HPDE6-E6E7 (cell line): ENCODE measurements around the gene DMGDH.
"Not testable (repeated sequence)": the region's sequence is repeated elsewhere in the genome, so short reads cannot be mapped to it uniquely, and the experiment has no call there.

Experiments used
- DNase-seq: peaks from one replicate; pipeline ENCODE4 v3.0.0; 2011; ENCODE audit warnings: missing footprints; ENCODE audit errors: extremely low spot score

The DMGDH gene

DNA sequence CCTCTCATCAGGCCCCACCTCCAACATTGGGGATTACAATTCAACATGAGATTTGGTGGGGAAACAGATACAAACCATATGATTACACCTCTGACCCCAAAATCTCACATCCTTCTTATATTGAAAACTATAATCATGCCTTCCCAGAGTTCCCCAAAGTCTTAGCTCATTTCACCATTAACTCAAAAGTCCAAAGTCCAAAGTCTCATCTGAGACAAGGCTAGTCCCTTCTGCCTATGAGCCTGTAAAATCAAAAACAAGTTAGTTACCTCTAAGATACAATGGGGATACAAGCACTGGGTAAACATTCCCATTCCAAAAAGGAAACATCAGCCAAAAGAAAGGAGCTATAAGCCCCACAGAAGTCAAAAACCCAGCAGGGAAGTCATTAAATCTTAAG lies 57.6 kb downstream of the DMGDH start:
- no peak for DNase-seq

- DNase-seq = no peak
Measured at GRCh38 chr5:79011219-79011836, 58.1 kb downstream of the DMGDH start.

GRCh38 chr5:79008362-79008761 lies 61.1 kb downstream of the DMGDH start:
- DNase-seq = no peak

DNA sequence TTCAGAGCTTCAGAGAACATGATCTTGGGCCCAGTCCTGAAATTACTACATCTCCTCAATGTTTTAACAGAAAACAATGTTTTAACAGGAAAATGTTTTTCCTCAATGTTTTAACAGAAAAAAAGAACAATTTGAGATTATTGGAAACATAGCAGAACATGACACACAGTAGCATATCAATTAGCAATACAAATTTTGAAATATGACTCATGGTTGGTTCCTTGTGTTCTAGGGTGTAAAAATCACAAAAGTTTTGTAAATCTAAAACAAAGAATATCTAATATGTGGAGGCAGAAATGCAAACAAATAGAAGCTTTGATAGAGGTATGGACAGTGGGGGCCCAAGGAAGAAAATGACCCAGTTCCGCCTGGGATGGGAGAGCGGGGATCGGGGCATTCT lies 61.6 kb downstream of the DMGDH start:
- DNase-seq = no peak

DNA sequence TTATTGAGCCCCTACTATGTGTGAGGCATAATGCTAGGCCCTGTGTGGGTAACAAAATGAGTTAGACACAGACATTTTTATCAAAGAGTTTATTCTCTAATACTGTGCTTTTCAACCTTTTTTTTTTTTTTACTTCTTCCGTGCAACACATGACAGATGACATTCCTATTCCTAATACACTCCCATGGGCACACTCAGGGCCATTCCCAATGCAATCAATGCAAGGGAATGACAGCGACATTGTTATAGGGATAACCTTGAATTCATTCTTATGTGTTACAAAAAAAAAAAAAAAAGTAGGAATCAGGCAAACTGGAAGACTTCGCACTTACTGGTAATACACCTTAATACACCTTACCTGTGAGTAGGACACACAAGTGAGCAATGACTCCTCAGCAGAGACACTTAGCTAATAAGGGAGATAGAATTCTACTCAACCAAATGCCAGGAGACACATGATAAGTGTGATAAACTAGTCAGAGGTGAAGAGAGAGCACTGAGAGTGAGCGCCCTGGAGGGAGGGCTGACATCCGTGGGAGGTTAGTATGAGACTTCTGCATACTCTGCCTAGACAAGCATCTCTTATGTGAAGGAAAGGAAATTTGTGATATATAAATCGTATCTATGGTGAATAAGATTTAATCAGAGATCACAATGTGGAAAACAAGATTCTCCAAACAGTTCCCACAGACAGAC lies 63.4 kb downstream of the DMGDH start:
- DNase-seq = no peak

DNA sequence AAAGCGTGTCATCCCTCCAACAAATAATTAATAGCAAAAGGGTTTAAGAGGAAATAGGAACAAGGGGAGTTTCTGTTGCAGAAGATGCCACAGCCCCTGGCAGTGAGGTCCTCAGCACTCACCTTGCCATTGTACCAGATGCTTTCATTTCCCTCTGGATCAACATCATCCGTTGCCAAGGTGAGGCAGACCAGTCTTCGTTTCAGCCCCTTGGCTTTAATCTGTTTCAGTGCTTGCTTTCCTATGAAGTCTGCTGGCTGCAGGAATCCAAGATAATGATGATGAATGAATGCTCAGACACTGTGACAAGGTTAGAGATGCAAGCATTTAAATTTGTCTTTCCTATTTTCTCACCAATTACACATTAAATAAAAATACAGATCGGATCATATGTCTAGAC lies 64.3 kb downstream of the DMGDH start:
- DNase-seq = no peak

DNA sequence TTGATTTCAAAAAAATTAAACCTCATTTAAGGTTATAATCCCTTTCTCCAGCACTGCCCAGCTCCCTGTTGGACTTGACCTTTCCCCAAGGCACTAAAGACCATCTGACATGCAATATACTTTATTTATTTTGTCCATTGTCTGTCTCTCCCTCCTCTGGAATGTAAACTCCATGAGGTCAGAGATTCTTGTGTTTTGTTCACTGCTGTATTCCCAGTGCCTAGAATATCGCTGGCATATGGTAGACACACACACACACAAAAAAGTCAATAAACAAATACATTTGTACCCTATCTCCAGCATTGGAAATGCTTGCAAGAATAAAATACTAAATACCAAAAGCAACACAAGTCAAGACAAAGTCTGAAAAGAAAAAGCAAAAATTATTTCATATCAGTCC lies 67.1 kb downstream of the DMGDH start:
- DNase-seq = no peak

DNA sequence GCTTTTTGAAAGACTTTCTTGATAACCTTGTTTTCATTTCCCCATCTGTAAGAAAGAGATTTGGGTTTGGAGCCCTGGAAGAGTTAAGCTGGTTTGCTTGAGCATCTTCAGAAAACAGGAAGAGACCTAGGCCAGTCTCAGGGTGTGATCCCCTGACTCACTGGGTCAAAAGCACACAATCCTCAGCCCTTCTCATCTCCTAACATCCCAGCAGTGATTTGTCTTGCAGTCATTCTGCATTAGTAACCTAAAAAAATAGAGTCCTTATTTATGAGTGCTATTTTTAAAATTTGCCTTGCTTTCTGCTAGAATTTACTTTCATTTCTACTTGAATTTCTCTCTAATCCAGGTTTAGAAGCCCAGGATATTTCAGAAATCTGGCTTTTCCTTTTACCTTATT lies 68.0 kb downstream of the DMGDH start:
- DNase-seq = no peak

GRCh38 chr5:78997090-78997489 lies 72.4 kb downstream of the DMGDH start:
- DNase-seq = no peak

- DNase-seq = no peak
Measured at GRCh38 chr5:78995521-78996007, 73.9 kb downstream of the DMGDH start.

- DNase-seq = no peak
Measured at GRCh38 chr5:78993165-78993564, 76.3 kb downstream of the DMGDH start.

DNA sequence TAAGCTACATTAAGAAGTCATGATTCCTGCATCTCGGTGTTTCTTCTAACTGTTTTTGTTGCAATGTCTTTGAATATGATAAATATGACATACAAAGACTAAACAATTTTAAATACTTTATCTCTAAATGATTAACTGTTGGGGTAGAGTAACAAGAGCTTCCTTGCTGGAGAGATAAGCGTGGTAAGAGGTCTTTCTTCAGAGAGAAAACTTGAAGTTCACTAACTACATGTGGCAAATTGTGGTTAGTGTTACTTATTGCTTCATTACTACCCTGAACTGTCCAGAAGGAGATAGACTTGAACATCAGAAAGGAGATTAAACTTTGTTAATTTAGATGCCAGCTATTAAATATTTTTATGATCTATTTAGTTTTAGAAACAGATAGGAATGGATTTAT lies 77.3 kb downstream of the DMGDH start:
- DNase-seq = no peak

DNA sequence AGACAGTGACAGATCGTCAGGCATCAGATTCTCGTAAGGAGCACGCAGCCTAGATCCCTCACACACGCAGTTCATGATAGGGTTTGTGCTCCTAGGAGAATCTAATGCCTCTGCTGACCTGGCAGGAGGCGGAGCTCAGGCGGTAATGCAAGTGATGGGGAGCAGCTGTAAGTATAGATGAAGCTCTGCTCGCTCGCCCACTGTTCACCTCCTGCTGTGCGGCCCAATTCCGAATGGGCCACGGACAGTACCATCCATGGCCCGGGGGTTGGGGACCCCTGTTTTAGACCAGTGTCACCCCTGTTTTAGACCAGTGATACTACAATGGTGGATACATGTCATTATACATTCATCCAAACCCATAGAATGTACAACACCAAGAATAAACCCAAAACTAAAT lies 80.4 kb downstream of the DMGDH start:
- DNase-seq = no peak

DNA sequence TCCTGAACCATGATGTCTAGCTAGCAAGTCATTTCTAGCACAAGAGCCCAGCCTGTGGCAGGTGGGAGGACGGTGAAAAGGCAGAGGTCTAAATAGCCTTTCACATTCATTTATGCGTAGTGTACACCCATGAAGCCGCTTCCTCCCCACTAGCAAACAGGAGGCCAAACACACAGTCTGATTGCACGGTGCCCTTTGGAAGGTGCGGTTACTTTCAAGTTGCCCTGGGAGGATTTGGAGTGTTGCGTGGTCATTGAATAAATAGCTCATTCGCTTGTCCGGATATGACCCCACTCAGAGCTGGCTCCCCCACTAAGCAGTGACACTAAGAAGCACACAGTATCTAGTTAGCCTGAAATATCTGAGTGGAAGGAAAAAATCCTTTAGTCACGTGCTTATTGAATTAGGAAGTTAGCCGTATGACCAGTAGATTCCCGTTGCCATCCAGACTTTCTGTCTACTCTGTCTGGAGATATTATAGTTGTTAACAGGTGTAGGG lies 83.7 kb downstream of the DMGDH start:
- no peak for DNase-seq

GRCh38 chr5:78985116-78985724 lies 84.3 kb downstream of the DMGDH start, which contains the start of gene ARSB:
Gene ARSB (minus strand): TSS chr5:78985310. CDS start chr5:78985248, 62 bp downstream.
- no peak for DNase-seq

GRCh38 chr5:78984439-78985115 lies 84.9 kb downstream of the DMGDH start:
- DNase-seq = peak; percentile 82

GRCh38 chr5:78983601-78984438 lies 85.7 kb downstream of the DMGDH start:
- DNase-seq = no peak

DNA sequence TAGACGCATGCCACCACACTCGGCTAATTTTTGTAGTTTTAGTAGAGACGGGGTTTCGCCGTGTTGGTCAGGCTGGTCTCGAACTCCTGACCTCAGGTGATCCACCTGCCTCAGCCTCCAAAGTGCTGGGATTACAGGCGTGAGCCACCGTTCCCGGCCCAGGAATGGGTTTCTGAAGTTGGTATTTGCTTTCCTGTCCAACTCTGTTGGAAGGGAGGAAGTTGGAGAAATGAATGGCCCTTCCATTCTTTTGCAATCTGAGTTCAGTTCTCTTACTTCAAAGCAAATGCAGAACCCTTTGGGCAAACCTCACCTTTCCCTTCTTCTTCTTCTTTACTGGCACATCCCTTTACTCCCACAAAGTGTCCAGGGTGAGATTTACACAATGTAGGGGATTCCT lies 86.3 kb downstream of the DMGDH start:
- not testable (repeated sequence) for DNase-seq

DNA sequence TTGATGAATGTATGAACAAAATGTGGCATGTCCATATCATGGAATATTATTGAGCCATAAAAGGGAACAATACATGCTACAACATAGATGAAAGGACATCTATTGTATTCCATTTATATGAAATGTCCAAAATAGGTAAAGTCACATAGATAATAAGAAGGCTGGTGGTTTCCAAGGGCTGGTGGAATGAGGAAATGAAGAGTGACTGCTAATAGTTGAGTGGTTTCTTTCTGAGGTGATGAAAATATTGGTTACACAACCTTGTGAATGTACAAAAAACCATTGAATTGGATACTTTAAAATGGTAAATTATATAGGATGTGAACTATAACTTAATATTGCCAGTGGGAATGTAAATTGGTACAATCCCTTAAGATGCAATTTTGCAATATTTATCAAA lies 89.6 kb downstream of the DMGDH start:
- no peak for DNase-seq

- DNase-seq = no peak
Measured at GRCh38 chr5:78979117-78979742, 90.2 kb downstream of the DMGDH start.

DNA sequence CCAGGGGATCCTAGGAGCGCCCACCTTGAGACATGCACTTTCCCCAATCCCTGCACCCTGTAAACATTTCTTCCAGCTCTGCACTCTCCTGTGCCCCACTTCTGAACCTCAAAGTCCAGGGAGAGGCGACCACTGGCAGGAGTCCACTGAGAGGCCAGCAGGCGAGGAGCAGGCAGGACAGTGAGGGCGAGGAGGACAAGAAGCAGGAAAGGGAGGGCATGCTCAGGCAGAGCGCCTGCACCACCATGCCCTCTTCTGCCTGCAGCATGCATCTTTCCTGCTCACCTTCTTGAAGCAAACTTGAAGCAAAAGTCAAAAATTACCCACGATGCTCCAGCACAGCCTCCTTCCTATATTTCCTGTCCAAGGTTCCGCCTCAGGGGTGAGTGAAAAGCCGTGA lies 94.4 kb downstream of the DMGDH start:
- no peak for DNase-seq
